Neural cell (in vitro differentiated cells): ENCODE results near the gene COX10.

ENCODE experiments used
- MXI1 ChIP-seq: fragments of 450-650 bp; conservative IDR thresholded peaks from 2 replicates; pipeline ENCODE4 v1.6.1; 2014; ENCODE audit warnings: antibody characterized with exemption, mild to moderate bottlenecking; ENCODE audit not compliant: poor library complexity, severe bottlenecking
- TF ChIP-seq, protein P1 (sequence below): fragments of 450-650 bp; IDR thresholded peaks from 2 replicates; pipeline ENCODE4 v1.5.1; 2014; ENCODE audit warnings: antibody characterized with exemption, mild to moderate bottlenecking, moderate library complexity; ENCODE audit not compliant: poor library complexity, severe bottlenecking
- TF ChIP-seq, protein P2 (sequence below): IDR thresholded peaks from 2 replicates; pipeline ENCODE4 v1.6.1; 2012; ENCODE audit warnings: borderline replicate concordance

DNA sequence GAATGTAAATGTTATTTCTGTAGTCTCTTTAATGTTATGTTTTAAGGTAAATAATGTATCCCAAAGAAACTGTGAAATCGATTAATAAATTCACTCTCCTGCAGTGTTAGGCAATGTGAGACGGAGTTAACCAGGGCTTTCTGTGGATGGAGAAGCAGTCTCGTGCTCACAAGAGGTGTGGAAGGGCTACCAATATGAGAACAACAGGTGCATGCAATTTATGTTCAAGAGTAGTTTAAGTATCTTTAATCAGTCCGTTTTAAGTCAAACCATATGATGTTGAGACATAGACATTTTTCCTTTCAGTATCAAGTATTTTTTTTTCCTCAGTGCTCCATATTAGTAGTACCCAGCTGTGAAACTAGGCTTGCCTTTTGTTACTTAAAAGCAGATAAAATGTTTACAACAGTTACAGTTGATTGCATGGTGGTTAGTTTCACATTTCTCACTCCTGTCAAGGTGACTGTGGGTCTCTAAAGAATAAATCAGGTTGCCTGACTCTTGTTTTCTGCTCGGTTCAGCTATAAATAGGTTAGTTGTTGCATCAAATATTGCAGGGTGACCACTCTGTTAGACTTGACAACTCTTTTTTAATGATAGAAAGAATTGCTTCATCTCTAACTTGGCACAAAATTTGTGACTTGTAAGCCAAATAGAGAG lies 54.4 kb downstream of the COX10 start:
- TF ChIP-seq, protein P1, sequence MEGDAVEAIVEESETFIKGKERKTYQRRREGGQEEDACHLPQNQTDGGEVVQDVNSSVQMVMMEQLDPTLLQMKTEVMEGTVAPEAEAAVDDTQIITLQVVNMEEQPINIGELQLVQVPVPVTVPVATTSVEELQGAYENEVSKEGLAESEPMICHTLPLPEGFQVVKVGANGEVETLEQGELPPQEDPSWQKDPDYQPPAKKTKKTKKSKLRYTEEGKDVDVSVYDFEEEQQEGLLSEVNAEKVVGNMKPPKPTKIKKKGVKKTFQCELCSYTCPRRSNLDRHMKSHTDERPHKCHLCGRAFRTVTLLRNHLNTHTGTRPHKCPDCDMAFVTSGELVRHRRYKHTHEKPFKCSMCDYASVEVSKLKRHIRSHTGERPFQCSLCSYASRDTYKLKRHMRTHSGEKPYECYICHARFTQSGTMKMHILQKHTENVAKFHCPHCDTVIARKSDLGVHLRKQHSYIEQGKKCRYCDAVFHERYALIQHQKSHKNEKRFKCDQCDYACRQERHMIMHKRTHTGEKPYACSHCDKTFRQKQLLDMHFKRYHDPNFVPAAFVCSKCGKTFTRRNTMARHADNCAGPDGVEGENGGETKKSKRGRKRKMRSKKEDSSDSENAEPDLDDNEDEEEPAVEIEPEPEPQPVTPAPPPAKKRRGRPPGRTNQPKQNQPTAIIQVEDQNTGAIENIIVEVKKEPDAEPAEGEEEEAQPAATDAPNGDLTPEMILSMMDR: no peak
- no peak for TF ChIP-seq MXI1
- TF ChIP-seq, protein P2, sequence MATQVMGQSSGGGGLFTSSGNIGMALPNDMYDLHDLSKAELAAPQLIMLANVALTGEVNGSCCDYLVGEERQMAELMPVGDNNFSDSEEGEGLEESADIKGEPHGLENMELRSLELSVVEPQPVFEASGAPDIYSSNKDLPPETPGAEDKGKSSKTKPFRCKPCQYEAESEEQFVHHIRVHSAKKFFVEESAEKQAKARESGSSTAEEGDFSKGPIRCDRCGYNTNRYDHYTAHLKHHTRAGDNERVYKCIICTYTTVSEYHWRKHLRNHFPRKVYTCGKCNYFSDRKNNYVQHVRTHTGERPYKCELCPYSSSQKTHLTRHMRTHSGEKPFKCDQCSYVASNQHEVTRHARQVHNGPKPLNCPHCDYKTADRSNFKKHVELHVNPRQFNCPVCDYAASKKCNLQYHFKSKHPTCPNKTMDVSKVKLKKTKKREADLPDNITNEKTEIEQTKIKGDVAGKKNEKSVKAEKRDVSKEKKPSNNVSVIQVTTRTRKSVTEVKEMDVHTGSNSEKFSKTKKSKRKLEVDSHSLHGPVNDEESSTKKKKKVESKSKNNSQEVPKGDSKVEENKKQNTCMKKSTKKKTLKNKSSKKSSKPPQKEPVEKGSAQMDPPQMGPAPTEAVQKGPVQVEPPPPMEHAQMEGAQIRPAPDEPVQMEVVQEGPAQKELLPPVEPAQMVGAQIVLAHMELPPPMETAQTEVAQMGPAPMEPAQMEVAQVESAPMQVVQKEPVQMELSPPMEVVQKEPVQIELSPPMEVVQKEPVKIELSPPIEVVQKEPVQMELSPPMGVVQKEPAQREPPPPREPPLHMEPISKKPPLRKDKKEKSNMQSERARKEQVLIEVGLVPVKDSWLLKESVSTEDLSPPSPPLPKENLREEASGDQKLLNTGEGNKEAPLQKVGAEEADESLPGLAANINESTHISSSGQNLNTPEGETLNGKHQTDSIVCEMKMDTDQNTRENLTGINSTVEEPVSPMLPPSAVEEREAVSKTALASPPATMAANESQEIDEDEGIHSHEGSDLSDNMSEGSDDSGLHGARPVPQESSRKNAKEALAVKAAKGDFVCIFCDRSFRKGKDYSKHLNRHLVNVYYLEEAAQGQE: no peak
